Astrocyte of the cerebellum (primary cell): ENCODE results near the gene NNT.

Experiments used
- DNase-seq: peaks from one replicate; pipeline ENCODE4 v3.0.0-alpha.2; 2011; ENCODE audit warnings: low read depth
- H3K4me3 ChIP-seq: 2 replicates; pipeline ENCODE4 v1.5.1; 2011; ENCODE audit warnings: mild to moderate bottlenecking, low read depth, low read length, moderate library complexity
- CTCF ChIP-seq: IDR thresholded peaks from 2 replicates; pipeline ENCODE4 v1.5.1; 2012; ENCODE audit warnings: low read length, low read depth, moderate library complexity, mild to moderate bottlenecking; ENCODE audit errors: missing control alignments
- in situ Hi-C: cut with HindIII; loops from 2 replicates; pipeline ENCODE4 v1.10.0; 2017; ENCODE audit warnings: low sequenced_read_pairs

NNT gene

GRCh38 chr5:43674536-43674935, 71.6 kb downstream of the NNT start:
- in situ Hi-C loops, result no loop called here
- DNase-seq, result no peak
- H3K4me3 ChIP-seq, result no peak overlapping the region
- no peak for TF ChIP-seq CTCF

GRCh38 chr5:43675357-43675756, 72.4 kb downstream of the NNT start:
- no peak overlapping the region for H3K4me3 ChIP-seq
- DNase-seq, result no peak
- in situ Hi-C loops, result no loop called here
- TF ChIP-seq CTCF, result no peak

- DNase-seq, result no peak
- no peak overlapping the region for H3K4me3 ChIP-seq
- in situ Hi-C loops, result no loop called here
- no peak for TF ChIP-seq CTCF
Observed at GRCh38 chr5:43676083-43676840, 73.3 kb downstream of the NNT start.

- DNase-seq, result no peak
- in situ Hi-C loops, result no loop called here
- H3K4me3 ChIP-seq, result no peak overlapping the region
- TF ChIP-seq CTCF, result no peak
Observed at GRCh38 chr5:43677253-43677652, 74.3 kb downstream of the NNT start.

- in situ Hi-C loops, result no loop called here
- DNase-seq, result no peak
- no peak for TF ChIP-seq CTCF
- H3K4me3 ChIP-seq, result no peak overlapping the region
Observed at GRCh38 chr5:43679214-43679613, 76.2 kb downstream of the NNT start.

GRCh38 chr5:43680286-43680685, 77.3 kb downstream of the NNT start:
- H3K4me3 ChIP-seq, result no peak overlapping the region
- in situ Hi-C loops, result no loop called here
- no peak for TF ChIP-seq CTCF
- DNase-seq, result no peak
